ENCODE measurements around the gene CDK18.

GRCh38 chr1:205531191-205532025 lies 26.9 kb downstream of the CDK18 start:
- no peak for TF ChIP-seq POLR2AphosphoS5 (IDR thresholded peaks at IDR 0.05)
- no peak for TF ChIP-seq CTCF (IDR thresholded peaks at IDR 0.05)
- TF ChIP-seq POLR2A (IDR thresholded peaks at IDR 0.05): no peak

All from stomach (tissue), 4 donors.